HG03575 (cell line): ENCODE data around the gene SEZ6.

Experiments used
- ATAC-seq: cut with Tn5 transposase; IDR thresholded peaks from one replicate; pipeline ENCODE4 v1.9.1; 2021; ENCODE audit not compliant: unreplicated experiment, insufficient number of reproducible peaks, low FRiP score; ENCODE audit errors: extremely low read depth

Gene SEZ6

GRCh38 chr17:28961391-28961790, 44.4 kb downstream of the SEZ6 start:
- no peak for ATAC-seq

DNA sequence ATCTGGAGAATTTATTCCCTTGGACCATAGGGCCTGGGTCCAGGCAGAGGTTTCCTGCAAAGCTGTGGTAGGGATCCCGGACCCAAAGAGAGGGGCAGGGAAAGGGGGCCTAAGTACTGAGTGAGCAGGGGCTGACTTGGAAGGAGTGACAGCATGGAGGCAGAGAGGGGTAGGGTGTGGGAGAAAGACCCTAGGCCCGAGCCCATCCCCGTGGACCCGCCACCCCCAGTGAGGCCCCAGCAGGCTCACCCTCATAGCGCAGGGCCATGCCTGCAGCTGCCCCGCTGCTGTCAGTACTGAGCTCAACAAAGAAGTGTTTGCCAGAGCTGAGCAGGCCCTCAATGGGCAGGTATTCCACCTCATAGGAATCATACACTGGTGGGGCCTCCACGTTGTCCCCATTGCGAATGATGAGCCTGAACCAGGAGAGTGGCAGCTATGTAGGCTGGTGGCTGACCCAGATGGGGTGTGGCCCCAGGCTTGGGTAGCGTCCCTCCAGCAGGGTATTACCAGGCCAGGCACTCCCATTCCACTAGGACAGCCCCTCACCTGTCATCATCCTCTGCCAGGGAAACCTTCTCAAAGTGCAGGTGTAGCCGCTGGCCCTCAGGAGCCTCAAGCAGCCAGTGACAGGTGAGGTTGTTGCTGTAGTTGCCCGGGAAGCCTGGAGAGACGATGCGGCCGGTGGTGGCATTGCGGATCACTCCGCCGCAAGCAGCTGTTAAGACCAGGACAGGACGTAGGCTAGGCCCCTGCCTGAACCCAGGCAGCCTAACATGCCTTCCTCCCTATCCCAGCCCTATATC, 45.4 kb downstream of the SEZ6 start:
- no peak for ATAC-seq

GRCh38 chr17:28959471-28959871, 46.4 kb downstream of the SEZ6 start:
- ATAC-seq, result no peak

DNA sequence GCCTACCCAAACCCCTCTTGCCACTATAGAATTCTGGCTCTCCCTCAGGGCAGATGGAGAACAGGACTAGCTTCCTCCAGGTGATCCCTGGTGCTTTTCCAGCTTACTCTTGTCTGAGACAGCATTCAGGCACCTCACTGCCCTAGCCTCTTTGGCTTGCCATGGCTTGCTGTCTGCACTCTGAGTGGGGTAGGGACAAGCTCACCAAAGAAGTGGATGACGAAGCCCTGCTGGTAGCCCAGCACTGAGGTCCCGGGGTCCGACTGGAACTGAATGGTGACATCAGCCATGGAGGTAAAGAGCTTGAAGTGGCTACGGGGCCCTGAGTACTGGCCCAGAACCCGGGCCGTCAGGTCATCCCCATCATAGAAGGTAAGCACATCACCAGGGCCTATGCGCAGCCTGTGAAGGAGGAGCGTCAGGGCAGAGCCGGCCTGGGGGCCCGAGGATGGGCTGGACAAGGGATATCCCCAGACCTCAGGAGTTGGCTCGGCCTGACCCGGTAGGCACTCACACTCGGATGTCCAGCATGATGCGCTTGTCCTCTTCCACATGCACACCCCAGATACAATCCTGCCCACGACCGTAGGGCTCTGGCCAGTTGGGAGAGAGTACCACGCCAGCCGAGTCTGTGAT, 46.9 kb downstream of the SEZ6 start:
- no peak for ATAC-seq

DNA sequence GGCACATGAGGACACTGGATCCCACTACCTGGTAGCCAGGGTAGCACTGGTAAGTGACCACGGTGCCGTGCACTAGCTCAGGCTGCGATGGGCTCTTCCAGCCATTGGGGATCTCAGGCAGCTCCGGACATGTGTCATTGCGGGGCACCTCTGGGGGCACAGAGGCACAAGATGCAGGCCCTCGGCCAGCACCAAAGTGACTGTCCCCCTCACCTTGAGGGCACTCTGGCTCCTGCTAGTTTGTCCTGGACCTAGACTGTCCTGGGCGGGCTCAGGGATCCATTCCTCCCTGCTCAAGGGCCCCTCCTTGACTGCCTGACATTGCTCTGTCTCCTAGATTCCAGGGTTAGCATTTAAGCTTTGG, 47.9 kb downstream of the SEZ6 start:
- ATAC-seq, result no peak

- ATAC-seq, result no peak
Observed at GRCh38 chr17:28957277-28957991, 48.4 kb downstream of the SEZ6 start.

- no peak for ATAC-seq
Observed at GRCh38 chr17:28956861-28957260, 49.0 kb downstream of the SEZ6 start.

DNA sequence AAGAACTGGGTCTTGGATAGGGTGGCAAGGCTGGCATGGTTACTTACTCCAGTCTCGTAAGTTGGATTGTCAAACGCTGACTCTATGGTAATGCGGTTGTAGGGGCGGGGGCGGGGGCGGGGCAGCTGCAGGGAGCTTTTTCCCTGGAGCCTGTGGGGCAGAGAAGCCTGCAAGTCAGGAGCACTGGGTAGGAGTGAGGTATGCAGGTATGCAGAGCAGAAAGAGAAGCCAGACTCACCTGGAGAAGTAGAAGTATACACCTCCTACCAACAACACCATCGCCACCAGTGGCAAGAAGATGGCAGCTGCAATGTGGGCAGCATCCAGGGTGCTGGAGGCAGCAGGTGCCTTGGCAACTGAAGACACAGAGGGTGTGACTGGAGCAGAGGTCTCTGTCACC, 49.7 kb downstream of the SEZ6 start:
- ATAC-seq, result no peak

GRCh38 chr17:28955408-28955807, 50.4 kb downstream of the SEZ6 start:
- ATAC-seq, result no peak

GRCh38 chr17:28954886-28955285, 50.9 kb downstream of the SEZ6 start:
- ATAC-seq, result no peak

DNA sequence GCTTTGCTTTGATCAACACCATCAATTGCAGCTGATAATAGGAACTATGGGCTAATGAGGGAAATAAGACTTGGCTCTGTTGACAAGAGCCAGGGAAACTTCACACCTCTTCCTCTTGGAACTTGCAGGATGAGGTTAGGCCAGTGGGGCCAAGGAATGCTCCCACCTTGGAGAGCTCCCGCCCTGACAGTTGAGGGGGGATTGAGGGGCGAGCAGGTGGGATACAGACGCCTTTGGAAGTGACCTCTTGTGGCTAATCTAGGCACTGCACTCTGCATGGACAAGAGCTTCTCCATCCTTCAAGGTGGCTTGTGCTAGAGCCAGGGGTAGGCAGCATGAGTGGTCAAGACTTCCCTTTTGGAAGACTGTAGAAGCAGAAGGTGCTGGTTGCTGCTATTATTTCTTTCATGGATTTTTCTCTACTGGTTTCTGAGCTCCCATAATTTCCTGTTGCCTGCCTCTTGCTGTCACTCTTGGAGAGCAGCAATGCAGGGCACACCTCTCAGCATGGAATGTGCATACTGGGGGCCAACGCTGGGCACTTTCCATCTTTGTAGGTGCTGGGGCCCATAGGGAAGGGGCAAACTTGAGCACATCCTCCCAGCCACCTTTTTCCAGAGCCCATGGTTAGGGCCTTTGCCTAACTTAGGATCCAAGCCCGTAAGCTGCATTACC, 52.3 kb downstream of the SEZ6 start:
- ATAC-seq, result no peak

- ATAC-seq, result peak; percentile 36
Observed at GRCh38 chr17:28951991-28952975, 53.5 kb downstream of the SEZ6 start.

DNA sequence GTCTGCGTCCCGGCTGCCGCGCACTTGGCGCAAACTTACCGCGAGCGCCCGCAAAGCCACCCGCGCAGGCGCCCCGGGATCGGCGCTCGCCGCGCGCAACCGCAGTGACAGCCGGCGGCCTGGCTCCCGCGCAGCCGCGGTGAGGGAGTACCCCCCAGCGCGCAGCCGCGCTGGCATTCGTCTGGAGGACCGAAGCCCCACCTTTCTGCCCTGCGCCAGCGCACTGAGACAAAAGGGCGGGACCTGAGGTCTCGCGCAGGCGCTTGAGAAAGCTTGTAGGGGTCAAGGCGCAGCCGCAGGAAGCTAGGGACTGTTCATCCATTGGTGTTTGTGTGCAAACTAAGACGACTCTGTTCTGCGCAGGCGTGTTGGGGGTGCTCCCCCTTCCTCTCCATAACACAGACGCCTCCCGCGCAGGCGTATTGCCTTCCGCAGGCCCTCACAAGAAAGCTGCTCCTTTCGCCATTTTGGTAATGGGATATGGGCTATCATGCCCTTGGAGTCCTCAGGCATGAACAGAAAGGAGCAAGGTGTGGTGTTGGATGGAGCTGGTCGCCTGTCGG, 54.3 kb downstream of the SEZ6 start, which contains the start of gene PHF12:
TSS of gene PHF12 (minus strand) at position 91 of the 563 bp plus-strand sequence. CDS start 558 bp downstream, outside the sequence.
- peak; percentile 30 for ATAC-seq

- ATAC-seq, result no peak
Observed at GRCh38 chr17:28950752-28951427, 54.9 kb downstream of the SEZ6 start.

GRCh38 chr17:28950017-28950751, 55.6 kb downstream of the SEZ6 start:
- no peak for ATAC-seq

GRCh38 chr17:28949185-28950016, 56.4 kb downstream of the SEZ6 start:
- no peak for ATAC-seq
